ENCODE measurements around the gene OSTN. TPM values are rescaled to one million over a fixed set of nuclear protein-coding genes. Genes with fewer than 3 reads are reported as not detected.

OSTN gene
- total and polyA plus RNA-seq, 2 donors (not counting 3 experiments of a cell fraction or from before 2014, with no cell fraction given) = not detected

GRCh38 chr3:191263850-191264249, 64.8 kb downstream of the OSTN start:
- H3K9me3 ChIP-seq (replicated peaks; ENCODE audit: control insufficient read depth, insufficient read depth, low read length) = no peaks in the 10 kb centered on the region
- ChIA-PET CTCF (no interaction called here), POLR2A (no interaction called here)
- no peak overlapping the region for H2AFZ ChIP-seq (ENCODE audit: low read depth, low read length)
- H3K4me1 ChIP-seq (ENCODE audit: control insufficient read depth, extremely low read depth, insufficient read depth, low read length) = no peaks in the 10 kb centered on the region
- no peak overlapping the region for H3K4me3 ChIP-seq (replicated peaks in 1 of 3; ENCODE audit: insufficient read depth in 1 of 3, low read depth in 1 of 3, low read length in 3 of 3)
- dilution Hi-C loops (cut with MboI; ENCODE audit: extremely low pct_ligation_motif_present, low sequenced_read_pairs) = no loop called here
- FAIRE-seq (no peak), DNase-seq (ENCODE audit: low read depth, low spot score) (no peak)
- H3K79me2 ChIP-seq (ENCODE audit: control insufficient read depth, insufficient read depth, low read length) = no peaks in the 10 kb centered on the region
- no peak overlapping the region for H3K9ac ChIP-seq (replicated peaks; ENCODE audit: extremely low read depth, insufficient read depth, low read length)
- H3K27ac ChIP-seq (ENCODE audit: insufficient read depth, low read depth, low read length) = no peak overlapping the region
- BruUV-seq (replicated peaks) = no TSS peak
- H3K27me3 ChIP-seq (ENCODE audit: control insufficient read depth in 2 of 2, insufficient read depth in 2 of 2, low read length in 2 of 2) = no peaks in the 10 kb centered on the region
- H3K9me1 ChIP-seq (replicated peaks; ENCODE audit: control insufficient read depth, extremely low read depth, insufficient read depth, low read length) = no peaks in the 10 kb centered on the region
- H3K36me3 ChIP-seq (ENCODE audit: control insufficient read depth in 2 of 2, extremely low read depth in 1 of 2, insufficient read depth in 2 of 2, low read length in 2 of 2) = no peaks in the 10 kb centered on the region
- intact Hi-C loops (cut with micrococcal nuclease) = no loop called here
- TF ChIP-seq GATA2 (IDR thresholded peaks at IDR 0.05; ENCODE audit: insufficient read depth, insufficient read length, low read depth, low read length) (no peak), JUN (IDR thresholded peaks at IDR 0.05; ENCODE audit: borderline replicate concordance, insufficient read depth, insufficient read length, low read depth) (no peak), MAX (IDR thresholded peaks at IDR 0.05; ENCODE audit: insufficient read depth, insufficient read length) (no peak), POLR2AphosphoS5 (IDR thresholded peaks at IDR 0.05; ENCODE audit: insufficient read depth, low read depth, low read length) (no peak), POLR2A (IDR thresholded peaks at IDR 0.05; ENCODE audit: low read depth, low read length) (no peak), CTCF (IDR thresholded peaks at IDR 0.05; ENCODE audit: extremely low read depth in 1 of 2, insufficient read depth in 1 of 2, low read depth in 1 of 2, low read length in 2 of 2) (no peak), EZH2 (IDR thresholded peaks at IDR 0.05; ENCODE audit: borderline replicate concordance, low read depth, low read length, severe bottlenecking) (no peak)
- no peaks in the 10 kb centered on the region for H4K20me1 ChIP-seq (replicated peaks; ENCODE audit: control insufficient read depth, extremely low read depth, insufficient read depth, low read length)
- no peak overlapping the region for H3K4me2 ChIP-seq (ENCODE audit: insufficient read depth, low read length)

Measured in endothelial cell of umbilical vein (primary cell).